ENCODE measurements around the gene MYO7A.
A peak's percentile ranks its signal among the peaks of the same experiment; 100 is the strongest.
"Not testable (repeated sequence)": the region's sequence is repeated elsewhere in the genome, so short reads cannot be mapped to it uniquely, and the experiment has no call there.

Gene MYO7A

DNA sequence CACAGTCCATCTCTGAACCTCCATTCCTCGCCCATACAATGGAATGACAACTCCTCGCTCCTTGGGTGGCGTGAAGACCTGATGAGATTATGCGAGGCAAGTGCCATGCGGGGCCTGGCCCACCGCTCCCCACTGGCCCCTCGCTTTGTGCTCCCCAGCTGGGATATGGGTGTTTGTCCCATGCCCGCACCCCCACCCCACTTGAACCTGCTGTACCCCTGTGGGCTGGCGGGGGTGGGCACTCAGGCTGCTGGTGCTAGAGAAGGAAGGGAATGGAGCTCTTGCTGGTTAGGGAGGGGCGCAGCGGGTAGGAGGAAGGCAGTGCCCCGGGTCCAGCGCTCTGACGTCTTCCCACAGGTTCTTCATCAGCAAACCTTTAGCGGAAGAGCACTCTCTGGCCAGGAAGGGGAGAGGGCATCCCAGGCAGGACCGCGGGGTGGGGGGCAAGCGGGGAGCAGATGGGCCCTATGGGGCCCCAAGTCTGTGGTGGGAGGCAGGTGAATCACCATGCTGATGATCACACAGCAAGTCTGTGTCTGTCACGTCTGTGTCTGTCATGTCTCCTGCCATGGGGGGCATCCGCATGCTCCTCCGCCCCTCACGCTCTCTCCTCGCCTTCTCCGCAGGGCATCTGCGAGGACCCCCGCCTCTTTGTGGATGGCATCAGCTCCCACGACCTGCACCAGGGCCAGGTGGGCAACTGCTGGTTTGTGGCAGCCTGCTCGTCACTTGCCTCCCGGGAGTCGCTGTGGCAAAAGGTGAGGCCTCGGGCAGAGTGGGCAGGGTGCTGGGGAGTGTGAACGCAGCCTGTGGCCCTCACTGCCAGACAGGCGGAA is 34.8 kb upstream of the MYO7A start:
- DNase-seq (ENCODE audit: low spot score): no peak

DNA sequence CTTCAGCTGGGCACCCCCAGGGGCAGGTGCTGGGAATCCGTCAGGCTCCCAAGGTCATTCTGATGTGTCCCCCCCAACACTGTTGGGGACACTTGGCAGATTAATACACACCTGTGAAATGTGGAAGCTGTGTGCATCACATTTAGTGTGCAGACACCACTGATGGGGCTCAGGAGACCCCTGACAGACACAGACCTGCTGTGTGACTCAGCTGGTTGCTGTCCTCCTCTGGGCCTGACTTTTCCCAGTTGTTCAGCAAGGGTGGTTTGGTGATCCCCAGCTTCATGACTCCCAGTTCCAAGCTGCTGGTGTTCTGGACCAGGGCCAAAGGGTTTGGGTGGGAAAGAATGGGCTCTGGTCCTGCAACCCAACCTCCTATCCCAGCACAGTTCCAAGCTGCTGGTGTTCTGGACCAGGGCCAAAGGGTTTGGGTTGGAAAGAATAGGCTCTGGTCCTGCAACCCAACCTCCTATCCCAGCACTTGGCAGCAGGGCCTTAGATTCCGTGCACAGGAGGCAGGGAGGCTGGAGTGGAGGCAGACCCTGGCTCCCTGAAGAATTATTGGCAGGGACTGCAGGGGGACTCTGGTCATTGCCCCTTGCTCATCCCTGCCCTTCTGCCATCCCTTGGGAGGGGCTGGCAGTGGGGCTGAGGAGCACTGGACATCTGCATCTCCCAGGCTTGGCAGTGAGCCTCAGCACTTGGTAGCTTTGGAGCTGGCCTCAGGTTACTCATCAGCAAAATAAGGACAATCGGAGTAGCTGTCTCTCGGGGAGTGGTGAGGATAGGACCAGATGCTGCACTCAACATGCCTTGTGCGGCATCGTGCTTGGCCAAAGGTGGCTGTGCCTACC is 33.8 kb upstream of the MYO7A start:
- DNase-seq (ENCODE audit: low spot score): no peak

- no peak for DNase-seq (ENCODE audit: low spot score)
Measured at GRCh38 chr11:77094841-77095365, 33.1 kb upstream of the MYO7A start.

DNA sequence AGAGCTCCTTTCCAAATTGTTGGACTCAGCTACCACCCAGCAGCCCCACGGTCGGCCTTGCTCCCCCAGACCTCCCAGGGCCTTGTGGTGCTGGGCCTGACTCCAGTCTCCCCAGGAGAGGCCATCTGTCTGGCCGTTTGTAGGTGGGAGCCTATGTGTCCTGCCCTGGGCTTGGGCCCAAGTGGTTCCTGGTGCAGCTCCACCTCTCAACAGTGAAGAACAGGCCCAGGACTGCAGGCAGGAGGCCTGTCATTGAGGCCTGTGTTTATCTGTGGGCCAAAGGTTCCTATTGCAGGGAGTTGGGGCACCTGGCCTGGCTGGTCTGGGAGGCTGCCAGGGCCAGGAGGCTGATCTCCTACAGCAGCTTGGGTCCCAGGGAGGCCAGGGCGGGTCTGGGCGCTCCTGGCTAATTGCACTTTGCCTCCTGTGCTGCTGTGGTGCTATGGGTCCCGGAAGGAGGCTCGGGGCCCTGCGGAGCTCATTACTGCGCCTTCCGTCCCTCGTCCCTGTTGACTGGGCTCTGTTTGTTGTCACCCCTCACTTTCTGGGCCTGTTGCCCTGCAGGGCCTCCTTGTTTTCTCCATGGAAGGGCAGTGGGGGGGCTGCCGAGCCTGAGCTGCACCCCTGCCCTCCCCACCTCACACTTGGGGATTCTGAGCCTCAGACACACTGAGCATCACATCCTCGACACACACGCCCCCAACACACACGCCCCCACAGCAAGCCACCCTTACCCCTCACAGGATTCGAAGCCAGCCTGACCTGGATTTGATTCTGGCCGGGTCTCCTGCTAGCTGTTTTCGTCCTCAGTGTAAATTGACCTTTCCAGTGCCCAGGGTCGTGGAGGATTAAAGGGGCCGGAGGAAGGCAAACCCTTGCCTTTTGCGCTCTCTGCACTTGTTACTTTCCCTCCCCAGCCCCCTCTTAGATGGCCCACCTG is 32.2 kb upstream of the MYO7A start:
- DNase-seq (ENCODE audit: low spot score): no peak

DNA sequence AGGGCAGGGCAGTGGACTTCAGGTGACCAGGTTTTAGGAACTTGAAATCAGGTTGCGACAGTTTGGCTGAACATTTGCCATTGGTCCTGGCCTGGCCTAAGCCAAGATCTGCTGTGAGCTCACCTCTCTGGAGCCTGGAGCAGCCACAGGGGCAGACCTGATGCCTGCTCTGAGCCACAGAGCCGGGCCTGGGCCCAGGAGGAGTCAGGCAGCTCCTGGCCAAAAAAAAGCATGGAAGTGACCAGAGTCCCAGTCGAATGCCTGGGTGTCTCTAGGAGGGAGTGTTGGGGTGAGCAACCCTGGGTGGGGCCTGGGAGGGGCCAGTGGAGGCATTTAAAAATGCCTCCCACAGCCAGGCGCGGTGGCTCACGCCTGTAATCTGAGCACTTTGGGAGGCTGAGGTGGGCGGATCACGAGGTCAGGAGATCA is 31.4 kb upstream of the MYO7A start:
- no peak for DNase-seq (ENCODE audit: low spot score)

- not testable (repeated sequence) for DNase-seq (ENCODE audit: low spot score)
Measured at GRCh38 chr11:77097180-77097579, 30.9 kb upstream of the MYO7A start.

DNA sequence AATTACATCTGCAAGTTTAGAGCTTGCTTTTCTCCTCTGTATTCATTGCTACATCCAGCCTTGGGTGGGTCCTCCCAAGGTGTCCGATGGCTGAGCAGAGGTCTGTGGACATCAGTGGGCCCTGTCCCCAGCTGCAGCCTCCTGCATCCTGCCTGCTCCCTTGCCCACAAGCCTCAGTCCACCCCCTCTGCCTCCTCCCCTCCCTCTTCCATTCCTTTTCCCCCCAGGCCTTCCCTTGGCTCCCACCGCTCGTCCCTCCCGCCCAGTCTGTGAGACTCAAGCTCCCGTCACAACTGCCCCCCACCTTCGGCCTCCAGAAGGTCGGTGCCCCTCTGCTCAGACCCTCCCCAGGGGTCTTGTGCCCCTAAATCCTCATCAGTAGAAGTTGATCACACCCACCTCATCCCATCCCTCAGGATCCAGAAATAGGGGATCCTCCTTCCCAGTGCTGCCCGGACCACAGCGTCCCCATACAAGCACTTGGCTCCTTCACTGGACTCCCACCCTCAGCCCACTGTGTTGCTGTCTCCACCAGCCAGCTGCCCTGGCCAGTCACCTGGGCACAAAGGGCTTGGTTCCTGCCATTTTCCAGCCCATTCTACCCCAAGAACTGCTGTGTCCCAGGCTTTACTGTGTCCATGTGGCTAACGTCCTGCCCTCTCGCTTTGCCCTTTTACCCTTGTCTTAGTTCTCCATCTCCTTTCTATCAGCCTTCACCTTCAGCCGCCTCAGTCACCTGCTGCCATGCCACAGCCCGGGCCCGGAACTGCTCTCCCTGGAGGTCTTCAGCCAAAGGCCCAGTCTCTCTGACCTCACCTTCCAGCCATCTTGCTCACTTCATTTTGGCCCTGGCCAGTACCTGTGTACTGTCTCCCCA is 27.6 kb upstream of the MYO7A start:
- DNase-seq (ENCODE audit: low spot score): no peak

GRCh38 chr11:77101043-77101537 is 27.0 kb upstream of the MYO7A start:
- DNase-seq (ENCODE audit: low spot score): peak; percentile 70

DNA sequence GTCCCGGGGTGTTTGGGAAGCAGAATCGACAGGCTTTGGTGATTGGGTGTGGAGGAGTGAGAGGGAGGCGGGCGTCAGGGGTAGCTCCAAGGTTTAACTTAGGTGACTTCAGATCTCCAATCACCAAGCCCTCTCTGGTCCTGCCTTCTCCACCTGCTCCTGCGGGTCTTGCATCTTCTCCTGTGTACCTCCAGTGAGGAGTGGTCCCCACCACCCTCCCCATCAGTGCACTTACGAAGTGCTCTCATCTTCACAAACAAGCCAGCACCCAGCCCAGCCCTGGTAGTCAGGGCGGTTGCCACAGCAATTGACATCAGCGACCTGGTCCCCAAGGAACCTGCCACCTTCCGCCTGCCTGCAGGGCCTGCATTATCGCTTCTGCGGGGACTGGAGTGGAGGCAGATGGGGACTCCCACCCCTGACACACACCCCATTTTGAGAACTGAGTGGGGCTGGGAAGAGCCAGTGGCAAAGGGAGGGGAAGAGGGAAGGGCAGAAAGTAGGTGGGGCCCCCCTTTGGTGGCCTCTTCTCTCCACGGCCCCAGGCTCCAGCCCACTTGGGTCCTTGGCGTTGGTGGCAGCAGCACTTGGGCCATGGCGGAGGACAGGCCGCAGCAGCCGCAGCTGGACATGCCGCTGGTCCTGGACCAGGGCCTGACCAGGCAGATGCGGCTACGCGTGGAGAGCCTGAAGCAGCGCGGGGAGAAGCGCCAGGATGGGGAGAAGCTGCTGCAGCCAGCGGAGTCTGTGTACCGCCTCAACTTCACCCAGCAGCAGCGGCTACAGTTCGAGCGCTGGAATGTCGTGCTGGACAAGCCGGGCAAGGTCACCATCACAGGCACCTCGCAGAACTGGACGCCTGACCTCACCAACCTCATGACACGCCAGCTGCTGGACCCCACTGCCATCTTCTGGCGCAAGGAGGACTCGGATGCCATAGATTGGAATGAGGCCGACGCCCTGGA is 25.5 kb upstream of the MYO7A start, which contains the start of gene OMP:
TSS of gene OMP (plus strand) at position 595 of the 965 bp plus-strand sequence. CDS start at position 595, 0 bp downstream.
- no peak for DNase-seq (ENCODE audit: low spot score)

- no peak for DNase-seq (ENCODE audit: low spot score)
Measured at GRCh38 chr11:77103319-77103718, 24.7 kb upstream of the MYO7A start.

GRCh38 chr11:77104727-77105126 is 23.3 kb upstream of the MYO7A start:
- peak; percentile 50 for DNase-seq (ENCODE audit: low spot score)

DNA sequence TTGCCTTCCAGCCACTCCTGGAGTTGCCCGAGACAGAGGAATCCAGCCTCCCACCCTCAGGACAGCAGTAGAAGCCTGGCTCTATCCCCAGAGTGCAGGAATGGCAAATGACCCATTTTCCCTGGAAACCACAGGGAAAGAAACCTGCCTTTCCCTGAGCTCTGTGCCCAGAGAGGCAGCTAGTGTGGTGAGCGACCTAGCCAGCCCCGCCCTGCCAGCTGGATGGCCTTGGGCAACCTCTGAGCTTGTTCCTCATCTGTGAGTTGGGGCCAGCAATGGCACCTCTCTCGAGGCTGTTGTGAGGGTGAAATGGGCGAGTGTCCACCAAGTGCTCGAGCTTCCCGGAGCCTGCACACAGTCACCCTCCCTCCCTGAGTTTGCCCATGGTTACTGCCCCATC is 21.7 kb upstream of the MYO7A start:
- no peak for DNase-seq (ENCODE audit: low spot score)

DNA sequence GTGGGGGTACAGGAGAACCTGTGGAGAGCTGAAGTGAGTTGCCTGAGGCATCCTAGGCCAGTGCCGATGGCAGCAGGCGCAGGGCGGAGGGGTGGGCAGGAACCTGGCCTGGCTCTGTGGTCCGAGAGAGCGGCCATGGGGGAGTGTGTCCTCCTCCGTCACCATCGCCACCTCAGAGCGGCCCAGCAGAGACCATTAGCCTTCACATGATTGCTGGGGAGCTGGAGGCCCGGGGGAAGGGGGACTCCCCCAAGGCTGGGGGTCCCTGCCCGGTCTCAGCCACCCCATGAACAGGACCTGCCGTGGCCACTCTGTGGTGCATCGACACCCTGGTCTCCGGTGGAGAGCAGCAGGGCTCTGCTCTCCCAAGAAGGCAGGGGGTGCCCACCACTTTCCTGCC is 21.3 kb upstream of the MYO7A start:
- DNase-seq (ENCODE audit: low spot score): no peak

DNA sequence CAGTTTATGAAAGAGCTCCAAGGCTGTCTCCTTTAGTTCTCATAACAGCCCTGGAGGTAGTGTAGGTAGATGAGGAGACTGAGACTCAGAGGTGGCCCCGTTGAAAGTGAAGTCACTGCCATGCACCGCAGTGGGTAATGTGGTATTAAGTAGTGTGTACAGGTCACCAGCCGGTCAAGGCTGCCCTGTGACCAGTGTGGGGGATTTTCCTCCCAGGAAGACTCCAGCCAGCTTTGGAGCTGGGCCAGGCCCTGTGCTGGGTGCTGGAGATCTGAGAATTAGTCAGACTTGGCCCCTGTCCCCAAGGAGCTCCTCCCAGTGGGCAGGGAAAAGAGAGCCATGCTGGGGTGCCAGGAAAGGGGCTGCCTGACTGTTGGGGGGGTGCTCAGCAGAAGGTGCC is 20.1 kb upstream of the MYO7A start:
- DNase-seq (ENCODE audit: low spot score): peak; percentile 87

DNA sequence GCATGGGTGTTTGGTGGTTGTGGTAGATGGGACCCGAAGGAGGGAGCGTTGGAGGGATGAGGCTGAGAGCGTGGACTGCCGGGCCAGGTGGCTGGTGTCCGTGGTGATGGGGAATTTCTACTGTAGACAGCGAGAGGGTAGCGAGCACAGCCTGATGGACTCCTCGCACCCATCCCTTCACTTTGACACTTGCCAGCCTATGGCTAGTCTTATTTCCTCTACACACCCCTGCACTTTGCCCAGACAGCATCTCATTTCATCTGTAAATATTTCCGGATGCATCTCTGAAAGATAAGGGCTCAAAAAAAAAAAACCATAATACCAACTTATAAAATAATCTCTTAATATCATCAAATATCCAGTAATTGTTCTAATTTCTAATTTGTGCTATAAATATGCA is 19.6 kb upstream of the MYO7A start:
- DNase-seq (ENCODE audit: low spot score): no peak

DNA sequence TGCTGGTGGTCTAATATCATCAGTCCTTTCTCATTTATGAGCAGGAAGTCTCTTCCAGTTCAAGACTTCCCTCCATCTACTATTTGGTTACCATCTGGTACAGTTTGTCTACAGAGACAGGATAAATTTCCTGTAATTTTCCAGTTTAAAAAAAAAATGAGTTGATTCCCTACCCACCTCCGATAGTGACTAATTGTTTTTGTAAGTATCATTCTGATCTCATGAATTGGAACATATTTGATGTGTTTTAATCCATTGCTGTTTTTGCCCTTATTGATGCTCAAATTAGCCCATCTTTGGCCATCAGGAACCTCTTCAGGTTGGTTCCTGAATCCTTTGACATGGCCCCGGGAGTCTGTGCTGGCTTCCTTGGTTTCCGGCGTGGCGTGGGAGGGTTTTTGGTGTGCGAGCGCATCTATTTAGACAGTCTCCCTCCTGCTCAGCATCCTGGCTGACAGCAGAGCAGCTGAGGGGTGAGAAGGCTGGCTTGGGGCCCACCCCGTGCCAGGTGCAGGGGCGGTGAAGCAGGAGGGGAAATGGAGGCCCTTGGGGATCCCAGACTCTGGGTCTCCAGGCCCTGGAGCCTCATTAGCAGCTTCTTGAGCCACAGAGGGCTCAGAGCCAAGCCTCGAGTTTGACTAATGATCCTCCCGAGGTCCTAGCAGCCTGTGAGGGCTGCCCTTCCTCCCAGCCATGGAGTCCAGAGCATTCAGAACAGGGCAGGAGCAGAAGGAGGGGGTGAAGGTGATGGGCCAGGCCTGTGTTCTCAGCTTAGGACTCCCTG is 18.6 kb upstream of the MYO7A start:
- DNase-seq (ENCODE audit: low spot score): peak; percentile 59

DNA sequence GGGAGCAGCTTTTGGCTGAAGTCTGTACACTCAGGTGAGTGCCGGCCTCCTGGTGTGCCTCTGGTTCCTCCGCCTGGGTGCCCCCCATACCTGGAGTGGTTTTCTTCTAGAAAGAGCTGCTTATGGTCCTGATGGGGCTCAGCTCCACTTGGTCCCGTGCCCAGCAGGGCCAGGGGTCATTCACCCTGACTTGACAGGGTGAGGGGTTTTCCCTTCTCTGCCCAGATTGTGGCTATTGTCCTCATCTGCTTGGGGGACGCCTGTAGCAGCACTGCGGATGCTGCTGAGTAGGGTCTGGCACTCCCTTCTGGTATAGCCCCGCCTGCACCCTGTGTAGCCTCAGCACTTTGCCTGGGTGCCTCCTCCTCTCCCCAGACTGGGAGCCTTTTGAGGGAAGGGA is 17.2 kb upstream of the MYO7A start:
- no peak for DNase-seq (ENCODE audit: low spot score)

- no peak for DNase-seq (ENCODE audit: low spot score)
Measured at GRCh38 chr11:77111277-77111676, 16.8 kb upstream of the MYO7A start.
